SK-MEL-5 (cell line): ENCODE data around the gene SEC14L2. TPM values are rescaled to one million over a fixed set of nuclear protein-coding genes. Genes with fewer than 3 reads are reported as not detected.

Experiments used
- DNase-seq: peaks from one replicate; pipeline ENCODE4 v3.0.0-alpha.2; 2016; ENCODE audit warnings: low read depth, low spot score
- in situ Hi-C: cut with HindIII; loops from 2 replicates; pipeline ENCODE4 v1.10.0; 2016; ENCODE audit warnings: low sequenced_read_pairs, high pct_unique_total_duplicates, low pct_unique_long_range_greater_than_20kb
- total RNA-seq: library from RNA; depleted of rRNA; stranded (reverse); fragments of >200 nt; shearing (Covaris generic); gene quantifications from 2 replicates; pipeline ENCODE4 v1.2.3, GENCODE V29; 2014

SEC14L2 gene
- total RNA-seq, 1 experiment from 2014 or later, result 4.0 TPM

GRCh38 chr22:30371981-30372380 is 24.8 kb upstream of the SEC14L2 start:
- in situ Hi-C loops, result no loop called here
- no peak for DNase-seq

DNA sequence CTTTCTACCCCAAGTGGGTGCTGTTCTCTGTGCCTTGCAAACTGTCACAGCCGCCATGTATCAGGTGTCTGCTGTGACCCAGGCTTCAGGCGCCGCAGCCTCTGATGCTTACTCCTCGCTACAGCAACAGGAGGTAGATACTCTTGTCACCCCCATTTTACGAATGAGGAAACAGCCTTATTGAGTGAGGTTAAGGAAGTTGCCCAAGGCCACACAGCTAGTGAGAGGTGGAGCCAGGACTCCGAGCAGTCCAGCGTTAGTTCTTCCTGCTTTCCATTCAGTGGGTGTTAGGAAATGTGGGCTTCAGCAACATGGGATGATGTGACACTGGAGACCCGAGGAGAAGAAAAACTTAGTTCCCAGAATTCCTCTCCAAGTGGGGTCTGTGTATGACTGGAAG is 23.9 kb upstream of the SEC14L2 start:
- in situ Hi-C loops, result no loop called here
- no peak for DNase-seq

DNA sequence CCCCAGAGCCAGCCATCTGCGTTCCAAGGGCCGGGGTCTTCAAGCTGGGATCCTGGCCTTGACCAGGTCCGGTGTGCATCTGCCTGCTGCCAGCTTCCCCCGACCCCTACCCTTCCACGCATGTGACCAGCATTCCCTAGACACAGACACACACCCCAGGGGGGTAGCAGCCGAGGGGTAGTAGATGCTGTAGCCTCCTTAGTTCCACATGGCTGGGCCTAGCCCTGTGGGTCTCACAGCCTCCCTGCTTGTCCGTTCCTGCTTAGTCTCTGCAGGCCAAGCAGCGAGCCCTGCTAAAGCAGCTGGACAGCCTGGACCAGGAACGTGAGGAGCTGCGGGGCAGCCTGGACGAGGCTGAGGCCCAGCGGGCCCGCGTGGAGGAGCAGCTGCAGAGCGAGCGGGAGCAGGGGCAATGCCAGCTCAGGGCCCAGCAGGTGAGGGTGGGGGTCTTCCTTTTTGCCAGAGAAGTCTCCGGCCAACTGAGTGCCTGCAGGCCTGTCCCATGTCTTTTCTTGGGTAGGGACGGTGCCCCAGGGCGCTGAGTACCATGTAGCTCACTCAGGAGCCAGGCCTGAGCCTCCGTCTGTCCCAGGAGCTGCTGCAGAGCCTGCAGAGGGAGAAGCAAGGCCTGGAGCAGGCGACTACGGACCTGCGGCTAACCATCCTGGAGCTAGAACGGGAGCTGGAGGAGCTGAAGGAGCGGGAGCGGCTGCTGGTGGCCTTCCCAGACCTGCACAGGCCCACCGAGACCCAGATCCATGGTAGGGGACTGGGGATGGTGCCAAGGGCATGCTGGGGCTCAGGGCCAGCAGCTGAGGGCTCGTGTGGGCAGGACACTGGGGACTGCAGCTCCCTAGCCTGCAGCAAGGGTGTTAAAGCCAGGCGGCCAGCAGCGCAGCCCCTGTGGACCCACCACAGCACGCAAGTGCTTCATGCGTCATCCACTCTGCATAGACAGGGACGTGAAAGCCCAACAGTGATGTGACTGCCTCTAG is 23.2 kb upstream of the SEC14L2 start:
- in situ Hi-C loops, result no loop called here

DNA sequence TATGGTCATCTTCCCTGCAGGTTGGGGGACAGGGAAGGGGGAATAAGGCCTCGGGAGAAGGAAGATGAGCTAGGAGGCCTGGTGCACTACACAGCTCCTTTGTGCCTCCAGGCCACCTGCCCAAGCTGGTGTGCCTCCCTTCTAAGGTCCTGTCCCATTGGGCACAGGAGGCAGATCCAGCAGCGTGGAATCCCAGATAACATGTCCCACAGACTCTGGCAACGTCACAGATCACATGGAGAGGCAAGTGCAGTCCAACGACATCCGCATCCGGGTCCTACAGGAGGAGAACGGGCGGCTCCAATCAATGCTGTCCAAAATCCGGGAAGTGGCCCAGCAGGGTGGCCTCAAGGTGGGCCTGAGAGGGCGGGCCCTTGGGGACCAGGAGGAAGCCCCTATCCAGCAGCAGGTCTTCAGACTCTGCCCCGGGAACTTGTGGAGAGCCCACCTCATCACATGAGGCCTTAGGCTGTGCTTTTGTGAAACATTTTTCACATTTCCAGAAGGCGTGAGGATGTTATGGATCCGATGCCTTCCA is 21.4 kb upstream of the SEC14L2 start:
- in situ Hi-C loops, result loop anchor here (25.0 kb wide), 1 partner anchor 88 kb away; the partner anchor contains the start of gene CASTOR1
- DNase-seq, result no peak

More for the DNA sequence above, 23.2 kb upstream of the SEC14L2 start:
- DNase-seq, result no peak

DNA sequence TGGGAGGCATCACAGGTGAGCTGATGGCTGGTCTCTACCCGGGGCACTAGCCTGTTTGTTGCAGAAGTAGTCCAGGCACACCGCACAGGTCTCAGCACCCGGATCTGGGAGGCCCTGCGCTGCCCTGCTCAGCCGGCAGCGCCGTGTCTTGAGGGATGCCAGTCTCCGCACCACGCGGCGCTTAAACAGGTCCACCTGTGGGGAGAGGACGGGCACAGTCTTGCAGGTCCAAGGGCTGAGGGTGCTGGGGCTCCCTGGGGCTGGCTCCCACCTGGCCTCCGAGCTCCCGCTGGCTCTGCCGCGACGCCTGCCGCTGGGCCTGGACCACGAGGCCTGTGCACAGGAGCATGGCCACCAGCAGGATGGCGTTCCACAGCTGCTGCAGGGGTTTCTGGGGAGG is 16.8 kb upstream of the SEC14L2 start:
- DNase-seq, result no peak
- in situ Hi-C loops, result loop anchor here (25.0 kb wide), 1 partner anchor 93 kb away; the partner anchor contains the start of gene CASTOR1

DNA sequence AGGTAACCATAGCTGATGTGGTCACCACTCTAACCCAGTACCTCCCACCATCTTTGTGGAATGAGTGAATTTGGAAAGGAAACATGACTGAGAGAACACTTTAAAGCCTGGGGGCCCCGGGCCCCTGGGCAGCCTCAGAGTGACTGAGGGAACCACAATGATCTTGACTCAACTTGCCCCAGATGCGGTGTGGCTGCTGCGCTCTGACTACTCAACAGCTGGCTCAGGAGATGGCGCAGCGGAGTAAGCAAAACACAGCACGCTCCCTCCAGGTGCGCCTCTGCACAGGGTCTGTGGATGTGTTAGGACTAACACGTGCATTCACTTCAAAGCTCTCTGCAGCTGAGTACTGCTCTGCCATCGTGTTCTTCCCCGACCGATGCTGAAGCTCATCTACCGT is 15.6 kb upstream of the SEC14L2 start:
- in situ Hi-C loops, result loop anchor here (25.0 kb wide), 1 partner anchor 94 kb away; the partner anchor contains the start of gene CASTOR1
- DNase-seq, result no peak

- DNase-seq, result no peak
- in situ Hi-C loops, result loop anchor here (25.0 kb wide), 1 partner anchor 95 kb away; the partner anchor contains the start of gene CASTOR1
Observed at GRCh38 chr22:30382340-30382739, 14.5 kb upstream of the SEC14L2 start.

DNA sequence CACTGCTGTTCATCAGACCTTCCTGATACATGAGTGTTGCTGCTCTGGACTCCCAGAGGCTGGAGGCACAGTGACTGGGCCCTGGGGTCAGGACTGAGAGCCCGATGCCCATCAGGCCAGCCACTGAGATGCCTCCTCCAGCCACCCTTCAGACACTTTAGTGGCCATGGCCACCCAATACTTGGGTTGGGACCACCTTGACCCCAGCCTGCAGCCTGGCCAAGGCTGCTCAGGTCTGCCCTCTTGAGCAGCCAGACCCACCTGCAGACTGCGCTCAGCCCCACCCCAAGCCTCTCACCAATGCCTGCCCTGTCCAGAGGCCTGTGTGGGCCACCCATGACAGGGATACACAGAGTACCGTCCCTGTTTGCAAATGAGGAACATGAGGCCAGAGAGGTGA is 13.8 kb upstream of the SEC14L2 start:
- in situ Hi-C loops, result loop anchor here (25.0 kb wide), 1 partner anchor 96 kb away; the partner anchor contains the start of gene CASTOR1
- DNase-seq, result no peak

DNA sequence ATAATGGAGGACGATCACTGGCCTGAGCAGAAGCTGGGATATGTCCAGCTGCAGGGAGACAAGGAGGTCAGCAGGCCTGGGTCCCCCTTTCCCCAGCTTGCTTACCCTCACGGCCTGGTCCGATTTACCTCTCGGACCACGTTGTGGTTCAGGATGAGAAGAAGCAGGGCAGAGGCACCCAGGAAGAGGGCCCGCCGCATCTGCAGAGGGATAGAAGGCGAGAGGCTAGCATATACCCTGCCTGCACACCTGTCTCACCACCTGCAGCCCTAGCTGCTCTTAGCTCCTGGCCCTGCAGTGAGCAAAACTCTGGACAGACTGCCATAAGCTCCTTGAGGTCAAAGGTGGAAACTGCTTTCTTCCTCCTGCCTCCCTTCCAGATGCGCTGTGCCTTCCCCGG is 10.9 kb upstream of the SEC14L2 start:
- in situ Hi-C loops, result loop anchor here (25.0 kb wide), 1 partner anchor 99 kb away; the partner anchor contains the start of gene CASTOR1
- DNase-seq, result no peak

DNA sequence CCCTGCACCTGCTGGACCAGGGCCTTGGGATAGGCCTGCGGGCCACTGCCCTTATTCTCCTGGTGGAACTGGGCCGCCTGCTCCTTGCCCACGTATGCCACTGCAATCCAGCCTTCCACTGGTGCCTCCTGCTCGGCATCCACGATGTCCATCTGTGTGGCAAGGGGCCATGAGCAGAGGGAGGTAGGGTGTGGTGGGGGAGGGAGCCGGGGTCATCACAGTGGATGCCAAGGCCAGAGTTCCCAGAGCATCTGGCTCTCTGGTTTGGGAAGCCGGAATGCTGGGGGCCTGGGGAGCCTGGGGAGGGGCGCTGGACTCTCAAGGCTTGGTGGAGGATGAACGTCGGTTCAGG is 10.2 kb upstream of the SEC14L2 start:
- no peak for DNase-seq
- in situ Hi-C loops, result loop anchor here (25.0 kb wide), 1 partner anchor 99 kb away; the partner anchor contains the start of gene CASTOR1

DNA sequence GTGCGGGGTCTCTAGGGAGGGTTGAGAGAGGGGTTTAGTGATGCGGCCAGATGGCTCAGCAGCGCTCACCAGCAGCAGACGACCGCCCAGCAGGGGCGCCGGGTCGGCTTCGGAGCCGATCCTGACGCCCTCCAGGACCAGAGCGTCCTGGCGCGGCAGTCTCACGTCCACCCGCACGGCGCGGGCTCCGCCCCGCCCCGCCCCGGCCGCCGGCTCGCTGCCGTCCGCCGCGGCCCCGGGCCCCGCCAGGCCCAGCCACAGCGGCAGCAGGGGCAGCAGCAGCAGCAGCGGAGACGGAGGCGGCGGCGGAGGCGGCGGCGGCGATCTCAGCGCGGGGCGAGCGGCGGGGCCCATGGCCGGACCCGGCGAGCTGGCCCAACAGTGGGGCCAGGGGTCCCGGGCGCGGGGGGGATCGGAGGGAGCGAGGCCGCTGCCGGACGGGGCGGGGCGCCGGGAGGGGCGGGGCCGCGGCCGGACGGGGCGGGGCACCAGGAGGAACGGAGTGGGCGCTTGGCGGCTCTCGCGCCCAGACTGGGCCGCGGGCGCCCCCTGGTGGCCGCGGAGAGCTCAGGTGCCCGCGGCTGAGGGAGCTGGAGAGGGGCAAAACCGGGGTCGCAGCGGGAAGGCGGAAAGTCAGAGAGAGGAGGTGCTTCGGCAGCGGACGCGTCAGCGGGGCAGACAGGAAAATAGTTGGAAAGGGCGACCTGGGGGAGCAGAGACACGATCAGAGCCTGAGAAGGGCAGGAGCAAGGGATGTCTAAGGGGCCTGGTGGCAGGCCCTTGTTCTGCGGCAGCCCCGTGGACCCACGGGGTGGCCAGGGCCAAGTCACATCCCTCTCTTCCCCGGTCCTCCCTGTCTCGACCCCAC is 9.6 kb upstream of the SEC14L2 start, which contains the start of gene RNF215:
RNF215 (minus strand) TSS at position 452 of the 868 bp plus-strand sequence; CDS start at position 354, 98 bp downstream.
- in situ Hi-C loops, result loop anchor here (25.0 kb wide), 1 partner anchor 100 kb away; the partner anchor contains the start of gene CASTOR1
- DNase-seq, result peak; percentile 80

- in situ Hi-C loops, result loop anchor here (25.0 kb wide), 1 partner anchor 104 kb away; the partner anchor contains the start of gene CASTOR1
Observed at GRCh38 chr22:30390974-30391691, 5.7 kb upstream of the SEC14L2 start.

GRCh38 chr22:30392661-30393321 is 4.0 kb upstream of the SEC14L2 start:
- in situ Hi-C loops, result loop anchor here (25.0 kb wide), 1 partner anchor 105 kb away; the partner anchor contains the start of gene CASTOR1
- no peak for DNase-seq

More at GRCh38 chr22:30390974-30391691, 5.7 kb upstream of the SEC14L2 start:
- peak; percentile 68 for DNase-seq

DNA sequence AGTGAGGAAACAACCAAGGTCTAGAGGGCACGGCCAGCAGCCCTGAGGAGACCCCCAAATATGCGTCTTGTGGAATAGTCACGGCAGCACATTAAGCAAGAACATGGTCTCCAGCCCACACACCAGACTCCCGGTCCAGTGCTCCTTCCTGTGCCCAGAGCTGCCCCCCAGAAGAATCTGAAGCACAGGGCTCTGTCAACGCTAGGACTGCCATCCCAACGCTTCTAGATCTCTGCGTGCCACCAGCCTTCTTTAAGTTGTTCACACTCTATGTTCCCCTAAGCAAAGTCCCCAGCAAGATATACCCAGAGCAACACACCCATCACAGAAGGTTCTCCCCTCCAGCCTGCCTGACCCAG is 3.5 kb upstream of the SEC14L2 start:
- in situ Hi-C loops, result loop anchor here (25.0 kb wide), 1 partner anchor 106 kb away; the partner anchor contains the start of gene CASTOR1
- DNase-seq, result no peak

DNA sequence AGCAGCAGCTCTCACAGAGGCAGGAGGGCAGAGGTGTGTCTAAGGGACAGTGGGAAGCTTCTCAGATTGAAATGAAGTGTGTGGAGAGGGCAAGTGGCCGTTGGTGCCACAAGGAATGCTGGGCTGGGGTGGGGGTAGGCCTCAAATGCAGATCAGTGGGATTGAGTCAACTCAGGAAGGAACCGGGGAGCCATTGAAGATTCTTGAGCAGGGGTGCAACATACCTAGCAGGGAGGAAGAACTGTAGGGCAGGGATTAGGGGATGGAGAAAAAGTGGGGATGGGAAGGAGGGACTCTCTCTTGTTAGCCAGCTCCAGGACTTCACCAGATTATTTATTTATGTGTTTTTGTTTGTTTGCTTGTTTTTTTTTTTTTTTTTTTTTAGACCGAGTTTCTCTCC is 2.9 kb upstream of the SEC14L2 start:
- DNase-seq, result no peak
- in situ Hi-C loops, result loop anchor here (25.0 kb wide), 1 partner anchor 107 kb away; the partner anchor contains the start of gene CASTOR1
